GM23248 (cell line): Measurements from ENCODE around the gene WFDC1.

Experiments
- EZH2 ChIP-seq: fragments of 200-600 bp; sonication (generic); IDR thresholded peaks from 2 replicates; pipeline ENCODE4 v1.6.1; 2018; ENCODE audit warnings: antibody characterized with exemption, mild to moderate bottlenecking; ENCODE audit not compliant: insufficient read depth, poor library complexity, severe bottlenecking
- EZH2phosphoT487 ChIP-seq: fragments of 200-600 bp; sonication (generic); IDR thresholded peaks from 2 replicates; pipeline ENCODE4 v1.6.1; 2018; ENCODE audit warnings: antibody characterized with exemption, moderate library complexity, mild to moderate bottlenecking, low read depth; ENCODE audit not compliant: insufficient read depth

GRCh38 chr16:84267380-84267779, 27.3 kb upstream of the WFDC1 start:
- TF ChIP-seq EZH2 (no peak), EZH2phosphoT487 (no peak)
